ENCODE measurements around the gene PSPH.
"Not testable (repeated sequence)": the region's sequence is repeated elsewhere in the genome, so short reads cannot be mapped to it uniquely, and the experiment has no call there.

PSPH gene

GRCh38 chr7:56051339-56052191 is at the start of gene PSPH, which contains the start of gene CCT6A:
TSS of gene PSPH (minus strand) at chr7:56051444. CDS start at chr7:56021212, 30,232 bp downstream.
TSS of gene CCT6A (plus strand) at chr7:56051765. CDS start at chr7:56051849, 84 bp downstream.
- DNase-seq, result peak; percentile 95

- no peak for DNase-seq
These were observed 48.4 kb upstream of the PSPH start for GRCh38 chr7:56099653-56100052.

- DNase-seq, result not testable (repeated sequence)
These were observed 47.2 kb upstream of the PSPH start for GRCh38 chr7:56098187-56099008.

GRCh38 chr7:56097700-56098099 is 46.5 kb upstream of the PSPH start:
- no peak for DNase-seq

- DNase-seq, result no peak
These were observed 41.7 kb upstream of the PSPH start, which contains the start of gene PHKG1 for GRCh38 chr7:56092789-56093531. TSS of gene PHKG1 (minus strand) at chr7:56092952. CDS start at chr7:56088941, 4,011 bp downstream.

- DNase-seq, result not testable (repeated sequence)
These were observed 41.1 kb upstream of the PSPH start for GRCh38 chr7:56092388-56092787.

GRCh38 chr7:56091591-56091990 is 40.3 kb upstream of the PSPH start:
- DNase-seq, result no peak

- DNase-seq, result no peak
These were observed 36.2 kb upstream of the PSPH start for GRCh38 chr7:56087445-56087844.

GRCh38 chr7:56086761-56087160 is 35.5 kb upstream of the PSPH start:
- no peak for DNase-seq

- DNase-seq, result no peak
These were observed 32.0 kb upstream of the PSPH start for GRCh38 chr7:56083150-56083785.

GRCh38 chr7:56081626-56082340 is 30.5 kb upstream of the PSPH start:
- no peak for DNase-seq

GRCh38 chr7:56080726-56081435 is 29.6 kb upstream of the PSPH start:
- DNase-seq, result not testable (repeated sequence)

- no peak for DNase-seq
These were observed 28.4 kb upstream of the PSPH start for GRCh38 chr7:56079450-56080185.

GRCh38 chr7:56078196-56078595 is 27.0 kb upstream of the PSPH start:
- DNase-seq, result no peak

- no peak for DNase-seq
These were observed 26.4 kb upstream of the PSPH start for GRCh38 chr7:56077681-56078080.

GRCh38 chr7:56074371-56074791 is 23.1 kb upstream of the PSPH start:
- DNase-seq, result peak; percentile 83

- DNase-seq, result not testable (repeated sequence)
These were observed 15.1 kb upstream of the PSPH start for GRCh38 chr7:56066376-56066775.

GRCh38 chr7:56063882-56064625 is 12.8 kb upstream of the PSPH start, which contains the start of gene SUMF2:
TSS of gene SUMF2 (plus strand) at chr7:56064286. CDS start at chr7:56064312, 26 bp downstream.
- peak; percentile 91 for DNase-seq

GRCh38 chr7:56063500-56063881 is 12.2 kb upstream of the PSPH start:
- no peak for DNase-seq

Data from stimulated activated CD8-positive, alpha-beta memory T cell treated with anti-CD3 and anti-CD28 coated beads, Interleukin-4, amount 100 ng/mL, for 48 hours (primary cell).